ENCODE data around the gene PDXDC1.
"Not testable (repeated sequence)": the region's sequence is repeated elsewhere in the genome, so short reads cannot be mapped to it uniquely, and the experiment has no call there.

DNA sequence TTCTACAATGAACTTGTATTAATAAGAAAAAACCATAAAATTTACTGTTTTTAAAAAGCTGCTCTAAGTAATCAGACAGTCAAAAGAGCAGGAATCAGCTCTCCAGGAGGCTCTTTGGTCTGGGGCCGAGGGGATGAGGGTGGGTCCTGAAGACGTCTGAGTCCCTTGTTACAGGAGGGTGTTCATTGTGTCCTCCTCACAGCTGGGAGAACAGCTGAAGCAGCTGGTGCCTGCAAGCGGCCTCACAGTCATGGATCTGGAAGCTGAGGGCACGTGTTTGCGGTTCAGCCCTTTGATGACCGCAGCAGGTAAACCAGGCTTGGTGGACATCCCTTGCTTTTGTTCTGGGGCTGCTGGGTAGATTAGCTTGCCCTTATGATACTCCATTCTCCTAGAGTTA lies 54.9 kb downstream of the PDXDC1 start:
- TF ChIP-seq, protein P1, sequence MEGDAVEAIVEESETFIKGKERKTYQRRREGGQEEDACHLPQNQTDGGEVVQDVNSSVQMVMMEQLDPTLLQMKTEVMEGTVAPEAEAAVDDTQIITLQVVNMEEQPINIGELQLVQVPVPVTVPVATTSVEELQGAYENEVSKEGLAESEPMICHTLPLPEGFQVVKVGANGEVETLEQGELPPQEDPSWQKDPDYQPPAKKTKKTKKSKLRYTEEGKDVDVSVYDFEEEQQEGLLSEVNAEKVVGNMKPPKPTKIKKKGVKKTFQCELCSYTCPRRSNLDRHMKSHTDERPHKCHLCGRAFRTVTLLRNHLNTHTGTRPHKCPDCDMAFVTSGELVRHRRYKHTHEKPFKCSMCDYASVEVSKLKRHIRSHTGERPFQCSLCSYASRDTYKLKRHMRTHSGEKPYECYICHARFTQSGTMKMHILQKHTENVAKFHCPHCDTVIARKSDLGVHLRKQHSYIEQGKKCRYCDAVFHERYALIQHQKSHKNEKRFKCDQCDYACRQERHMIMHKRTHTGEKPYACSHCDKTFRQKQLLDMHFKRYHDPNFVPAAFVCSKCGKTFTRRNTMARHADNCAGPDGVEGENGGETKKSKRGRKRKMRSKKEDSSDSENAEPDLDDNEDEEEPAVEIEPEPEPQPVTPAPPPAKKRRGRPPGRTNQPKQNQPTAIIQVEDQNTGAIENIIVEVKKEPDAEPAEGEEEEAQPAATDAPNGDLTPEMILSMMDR (IDR thresholded peaks at IDR 0.05; ENCODE audit: insufficient read depth, low read length, poor library complexity, severe bottlenecking) = not testable (repeated sequence)
- TF ChIP-seq EZH2phosphoT487 (conservative IDR thresholded peaks at IDR 0.05; ENCODE audit: low read length) = not testable (repeated sequence)
